Chondrocyte (in vitro differentiated cells): ENCODE data around the gene TRAPPC4. TPM values are rescaled to one million over a fixed set of nuclear protein-coding genes. Genes with fewer than 3 reads are reported as not detected.
"Not testable (repeated sequence)": the region's sequence is repeated elsewhere in the genome, so short reads cannot be mapped to it uniquely, and the experiment has no call there.

Source experiments
- DNase-seq: peaks from one replicate; pipeline ENCODE4 v3.0.0; 2021; ENCODE audit warnings: mixed read lengths, low spot score
- H3K27ac Mint-ChIP-seq: one replicate; pipeline ENCODE4 v1.8.0; 2021; ENCODE audit warnings: mild to moderate bottlenecking, moderate library complexity, mixed read lengths; ENCODE audit not compliant: unreplicated experiment
- H3K27me3 Mint-ChIP-seq: 2 replicates; pipeline ENCODE4 v1.8.0; 2021; ENCODE audit warnings: low read depth, mixed read lengths
- H3K36me3 Mint-ChIP-seq: 2 replicates; pipeline ENCODE4 v1.8.0; 2021; ENCODE audit warnings: low read depth, mixed read lengths
- H3K4me1 Mint-ChIP-seq: 2 replicates; pipeline ENCODE4 v1.8.0; 2021; ENCODE audit warnings: low read depth, mild to moderate bottlenecking, mixed read lengths
- H3K4me3 Mint-ChIP-seq: one replicate; pipeline ENCODE4 v1.8.0; 2021; ENCODE audit warnings: mild to moderate bottlenecking, moderate library complexity, mixed read lengths; ENCODE audit not compliant: unreplicated experiment
- H3K9me3 Mint-ChIP-seq: 2 replicates; pipeline ENCODE4 v1.8.0; 2021; ENCODE audit warnings: low read depth, mixed read lengths
- CTCF ChIP-seq: fragments of 200-600 bp; sonication (generic); IDR thresholded peaks from 2 replicates; pipeline ENCODE4 v1.5.0; 2021; ENCODE audit warnings: antibody characterized with exemption, mild to moderate bottlenecking, moderate library complexity
- total RNA-seq: library from RNA; stranded (reverse); gene quantifications from 3 replicates; pipeline ENCODE4 v1.2.1, GENCODE V29; 2021

Gene TRAPPC4
- total RNA-seq, 1 donor from 2014 or later, result 73.0 TPM

DNA sequence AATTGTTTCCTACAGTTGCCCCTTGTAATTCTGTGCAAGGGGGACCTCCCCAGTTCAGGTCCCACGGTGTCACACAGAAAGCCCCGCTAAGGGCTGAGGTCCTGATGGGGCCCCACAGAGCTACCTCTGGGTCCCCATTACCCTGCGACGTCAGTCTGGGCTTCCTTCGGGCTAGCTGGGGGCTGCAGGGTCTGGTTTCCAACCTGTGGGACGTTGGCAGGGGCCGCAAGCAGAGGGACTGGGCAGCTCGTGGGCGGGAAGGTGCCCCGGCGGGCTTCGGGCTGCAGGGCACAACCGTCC is 11.4 kb downstream of the TRAPPC4 start:
- H3K36me3 Mint-ChIP-seq, result peaks cover 3% of the 10 kb centered on the region
- TF ChIP-seq CTCF, result no peak
- no peaks in the 10 kb centered on the region for H3K9me3 Mint-ChIP-seq
- H3K27ac Mint-ChIP-seq, result peak overlapping the region; percentile 8
- H3K4me3 Mint-ChIP-seq, result peak overlapping the region; percentile 76
- no peak for DNase-seq
- no peaks in the 10 kb centered on the region for H3K27me3 Mint-ChIP-seq
- peaks cover 14% of the 10 kb centered on the region for H3K4me1 Mint-ChIP-seq

GRCh38 chr11:119030329-119031047 is 11.9 kb downstream of the TRAPPC4 start, which contains the start of gene SLC37A4:
TSS of gene SLC37A4 (minus strand) at chr11:119030877.
- peak; percentile 99 for DNase-seq
- TF ChIP-seq CTCF, result peak; percentile 89
- Mint-ChIP-seq H3K4me3 (peak within 1 kb of the TSS; percentile 76), H3K9me3 (no peaks in the 10 kb centered on the region), H3K27ac (peak within 1 kb of the TSS; percentile 10), H3K36me3 (peaks cover 3% of the 10 kb centered on the region), H3K4me1 (peaks cover 14% of the 10 kb centered on the region), H3K27me3 (no peaks in the 10 kb centered on the region)

DNA sequence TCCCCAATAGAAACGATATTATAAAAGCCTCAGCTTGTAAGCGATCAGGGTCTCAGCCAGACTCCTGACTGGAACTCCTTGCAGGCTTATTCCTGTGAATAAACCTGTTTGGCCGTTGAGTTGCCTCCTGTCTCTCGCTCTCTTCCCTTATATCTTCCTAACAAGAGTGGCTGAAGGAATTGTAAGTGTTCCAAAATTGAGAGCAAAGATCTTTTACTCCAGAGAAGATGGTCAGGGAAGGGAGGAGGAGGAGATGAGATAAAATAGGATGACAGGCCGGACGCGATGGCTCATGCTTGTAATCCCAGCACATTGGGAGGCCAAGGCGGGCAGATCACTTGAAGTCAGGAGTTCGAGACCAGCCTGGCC is 13.3 kb downstream of the TRAPPC4 start:
- H3K36me3 Mint-ChIP-seq, result peaks cover 3% of the 10 kb centered on the region
- DNase-seq, result peak; percentile 4
- no peak overlapping the region for H3K4me3 Mint-ChIP-seq
- H3K27ac Mint-ChIP-seq, result no peak overlapping the region
- no peak for TF ChIP-seq CTCF
- H3K27me3 Mint-ChIP-seq, result no peaks in the 10 kb centered on the region
- no peaks in the 10 kb centered on the region for H3K9me3 Mint-ChIP-seq
- peaks cover 14% of the 10 kb centered on the region for H3K4me1 Mint-ChIP-seq

DNA sequence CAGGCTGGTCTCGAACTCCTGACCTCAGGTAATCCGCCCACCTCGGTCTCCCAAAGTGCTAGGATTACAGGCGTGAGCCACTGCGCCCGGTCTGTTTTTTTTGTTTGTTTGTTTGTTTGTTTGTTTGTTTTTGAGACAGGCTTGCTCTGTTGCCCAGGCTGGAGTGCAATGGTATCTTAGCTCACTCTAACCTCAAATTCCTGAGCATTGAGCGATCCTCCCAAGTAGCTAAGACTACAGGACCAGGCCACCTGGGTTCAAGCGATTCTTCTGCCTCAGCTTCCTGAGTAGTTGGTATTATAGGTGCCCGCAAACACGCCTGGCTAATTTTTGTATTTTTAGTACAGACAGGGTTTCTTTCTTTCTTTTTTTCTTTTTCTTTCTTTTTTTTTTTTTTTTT is 14.9 kb downstream of the TRAPPC4 start:
- peaks cover 14% of the 10 kb centered on the region for H3K4me1 Mint-ChIP-seq
- not testable (repeated sequence) for H3K27ac Mint-ChIP-seq, H3K9me3 Mint-ChIP-seq, H3K36me3 Mint-ChIP-seq, H3K4me3 Mint-ChIP-seq, H3K27me3 Mint-ChIP-seq
- peak; percentile 5 for DNase-seq

GRCh38 chr11:119034813-119035212 is 16.2 kb downstream of the TRAPPC4 start:
- Mint-ChIP-seq H3K4me3 (no peak overlapping the region), H3K36me3 (no peaks in the 10 kb centered on the region), H3K27ac (no peak overlapping the region), H3K27me3 (no peaks in the 10 kb centered on the region), H3K4me1 (peaks cover 2% of the 10 kb centered on the region), H3K9me3 (no peaks in the 10 kb centered on the region)
- DNase-seq, result no peak
- TF ChIP-seq CTCF, result no peak

- Mint-ChIP-seq H3K4me1 (peaks cover 5% of the 10 kb centered on the region), H3K27me3 (no peaks in the 10 kb centered on the region), H3K36me3 (no peaks in the 10 kb centered on the region), H3K9me3 (no peaks in the 10 kb centered on the region), H3K4me3 (no peak overlapping the region), H3K27ac (no peak overlapping the region)
- peak; percentile 7 for DNase-seq
- TF ChIP-seq CTCF, result no peak
These were observed 20.3 kb downstream of the TRAPPC4 start for GRCh38 chr11:119038884-119039283.

DNA sequence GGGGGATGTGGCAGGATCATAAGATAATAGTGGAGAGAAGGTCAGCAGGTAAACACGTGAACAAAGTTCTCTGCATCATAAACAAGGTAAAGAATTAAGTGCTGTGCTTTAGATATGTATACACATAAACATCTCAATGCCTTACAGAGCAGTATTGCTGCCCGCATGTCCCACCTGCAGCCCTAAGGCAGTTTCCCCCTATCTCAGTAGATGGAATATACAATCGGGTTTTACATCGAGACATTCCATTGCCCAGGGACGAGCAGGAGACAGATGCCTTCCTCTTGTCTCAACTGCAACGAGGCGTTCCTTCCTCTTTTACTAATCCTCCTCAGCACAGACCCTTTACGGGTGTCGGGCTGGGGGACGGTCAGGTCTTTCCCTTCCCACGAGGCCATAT is 20.9 kb downstream of the TRAPPC4 start:
- H3K27me3 Mint-ChIP-seq, H3K9me3 Mint-ChIP-seq, H3K27ac Mint-ChIP-seq, H3K36me3 Mint-ChIP-seq, H3K4me1 Mint-ChIP-seq, H3K4me3 Mint-ChIP-seq, DNase-seq: not testable (repeated sequence)
